Transverse colon (tissue), 4 donors: Measurements from ENCODE around the gene BOD1. TPM values are rescaled to one million over a fixed set of nuclear protein-coding genes. Genes with fewer than 3 reads are reported as not detected.

Source experiments
- DNase-seq: peaks from one replicate; pipeline ENCODE4 v3.0.0-alpha.2; 2019
- H3K27ac ChIP-seq, 4 donors: fragments of 200-600 bp; sonication (generic); 2 replicates each; pipeline ENCODE4 v1.5.1; 2016 to 2018; ENCODE audit warnings: inconsistent platforms in 4 of 4
- H3K27me3 ChIP-seq: fragments of 200-600 bp; sonication (generic); 2 replicates; pipeline ENCODE4 v1.5.1; 2017; ENCODE audit warnings: inconsistent platforms
- H3K36me3 ChIP-seq, 4 donors: fragments of 200-600 bp; sonication (generic); 2 replicates each; pipeline ENCODE4 v1.5.1; 2017 to 2019; ENCODE audit warnings: inconsistent platforms in 4 of 4
- H3K4me1 ChIP-seq, 4 donors: fragments of 200-600 bp; sonication (generic); 2 replicates each; pipeline ENCODE4 v1.5.1; 2017 to 2020; ENCODE audit warnings: inconsistent platforms in 4 of 4
- H3K4me3 ChIP-seq, 4 donors: fragments of 200-600 bp; sonication (generic); 1 replicate in 1 of 4; 2 replicates in 3 of 4; pipeline versions ENCODE4 v1.5.1 to v1.6.1; 2017 to 2019; ENCODE audit warnings: inconsistent platforms in 4 of 4
- H3K9me3 ChIP-seq, 2 donors: fragments of 200-600 bp; sonication (generic); 2 replicates each; pipeline ENCODE4 v1.5.1; 2017 to 2019; ENCODE audit warnings: inconsistent platforms in 2 of 2
- EP300 ChIP-seq: sonication (generic); formaldehyde crosslinking; IDR thresholded peaks from one replicate; pipeline ENCODE4 v1.6.1; 2017; ENCODE audit warnings: antibody characterized with exemption, low read depth
- POLR2A ChIP-seq: fragments of 450-650 bp; IDR thresholded peaks from one replicate; pipeline ENCODE4 v1.6.1; 2016; ENCODE audit warnings: antibody characterized with exemption, mild to moderate bottlenecking, moderate library complexity
- POLR2AphosphoS5 ChIP-seq, 3 donors: sonication (generic); formaldehyde crosslinking; IDR thresholded peaks; one replicate each; pipeline ENCODE4 v1.6.1; 2016; ENCODE audit warnings: antibody characterized with exemption in 3 of 3
- WGBS, 2 donors: methylation state at CpG; one replicate each; pipeline ENCODE4 v1.1.5; 2018; ENCODE audit warnings: low coverage in 1 of 2; 5-methylcytosine and 5-hydroxymethylcytosine counted together
- in situ Hi-C, 4 donors: fragments of 200-750 bp; cut with MboI; loops; one replicate each; pipeline versions ENCODE4 v1.15.0 to v1.15.1; 2017; ENCODE audit warnings: low sequenced_read_pairs in 3 of 4, low pct_ligation_motif_present in 1 of 4, low pct_unique_long_range_greater_than_20kb in 1 of 4
- intact Hi-C: fragments of 100-400 bp; cut with DNase I; formaldehyde crosslinking; loops from one replicate; pipeline ENCODE4 v1.15.1; 2023; ENCODE audit warnings: low total_unique reads
- total RNA-seq, 4 donors: library from RNA; depleted of rRNA; stranded (reverse); fragments of >200 nt; gene quantifications; one replicate each; pipeline ENCODE4 v1.1.0, GENCODE V29; 2016
- TF ChIP-seq, protein P1 (sequence below), 5 experiments: fragments of 200-600 bp in 3 of 5; fragments of 450-650 bp in 2 of 5; sonication (generic) in 3 of 5; IDR thresholded peaks; 1 replicate in 2 of 5; 2 replicates in 3 of 5; pipeline ENCODE4 v1.5.1; 2016 to 2017; ENCODE audit warnings: antibody characterized with exemption in 5 of 5, inconsistent platforms in 3 of 5, mild to moderate bottlenecking in 2 of 5, moderate library complexity in 1 of 5

BOD1 gene
- total RNA-seq, 4 donors from 2014 or later = 5.6 to 38.6 (median 26.7) TPM

DNA sequence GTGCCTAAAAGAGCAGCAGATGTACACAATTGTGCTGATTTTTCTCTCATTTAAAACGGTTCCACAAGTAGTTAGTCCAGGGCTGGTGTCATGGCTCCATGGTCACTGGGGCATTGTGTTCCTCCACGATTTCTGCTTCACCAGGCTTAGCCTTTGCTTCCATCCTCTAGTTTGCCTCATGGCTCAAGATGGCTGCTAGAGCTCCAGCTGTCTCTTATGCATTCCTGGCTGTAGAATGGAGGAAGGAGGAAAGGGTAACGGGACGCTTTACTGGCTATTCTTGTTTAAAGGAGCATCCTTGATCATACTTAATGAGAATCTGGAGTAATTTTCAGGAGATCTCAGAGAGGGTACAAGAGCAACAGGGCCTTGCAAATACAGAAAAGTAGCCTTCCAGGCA, 47.7 kb downstream of the BOD1 start:
- intact Hi-C loops = no loop called here
- Histone ChIP-seq H3K4me3 (no peak overlapping the region), H3K27me3 (peaks cover 8% of the 10 kb centered on the region), H3K36me3 (no peaks in the 10 kb centered on the region), H3K9me3 (no peaks in the 10 kb centered on the region), H3K27ac (no peak overlapping the region), H3K4me1 (peaks cover 0 to 7% (median 2%) of the 10 kb centered on the region in 4 donors)
- WGBS, 2 donors = 84 to 93% methylated on average over 4 of the region's 4 CpGs
- no peak for TF ChIP-seq POLR2AphosphoS5 (IDR thresholded peaks at IDR 0.05)
- no peak for TF ChIP-seq POLR2A
- TF ChIP-seq, protein P1, sequence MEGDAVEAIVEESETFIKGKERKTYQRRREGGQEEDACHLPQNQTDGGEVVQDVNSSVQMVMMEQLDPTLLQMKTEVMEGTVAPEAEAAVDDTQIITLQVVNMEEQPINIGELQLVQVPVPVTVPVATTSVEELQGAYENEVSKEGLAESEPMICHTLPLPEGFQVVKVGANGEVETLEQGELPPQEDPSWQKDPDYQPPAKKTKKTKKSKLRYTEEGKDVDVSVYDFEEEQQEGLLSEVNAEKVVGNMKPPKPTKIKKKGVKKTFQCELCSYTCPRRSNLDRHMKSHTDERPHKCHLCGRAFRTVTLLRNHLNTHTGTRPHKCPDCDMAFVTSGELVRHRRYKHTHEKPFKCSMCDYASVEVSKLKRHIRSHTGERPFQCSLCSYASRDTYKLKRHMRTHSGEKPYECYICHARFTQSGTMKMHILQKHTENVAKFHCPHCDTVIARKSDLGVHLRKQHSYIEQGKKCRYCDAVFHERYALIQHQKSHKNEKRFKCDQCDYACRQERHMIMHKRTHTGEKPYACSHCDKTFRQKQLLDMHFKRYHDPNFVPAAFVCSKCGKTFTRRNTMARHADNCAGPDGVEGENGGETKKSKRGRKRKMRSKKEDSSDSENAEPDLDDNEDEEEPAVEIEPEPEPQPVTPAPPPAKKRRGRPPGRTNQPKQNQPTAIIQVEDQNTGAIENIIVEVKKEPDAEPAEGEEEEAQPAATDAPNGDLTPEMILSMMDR (IDR thresholded peaks at IDR 0.05) = no peak
- no peak for TF ChIP-seq EP300
- DNase-seq = no peak
- in situ Hi-C loops = loop anchor here in 2 of 4 donors (10.0 to 25.0 kb wide), 2 partner anchors 256 to 274 kb away; no protein-coding TSS in a partner anchor

DNA sequence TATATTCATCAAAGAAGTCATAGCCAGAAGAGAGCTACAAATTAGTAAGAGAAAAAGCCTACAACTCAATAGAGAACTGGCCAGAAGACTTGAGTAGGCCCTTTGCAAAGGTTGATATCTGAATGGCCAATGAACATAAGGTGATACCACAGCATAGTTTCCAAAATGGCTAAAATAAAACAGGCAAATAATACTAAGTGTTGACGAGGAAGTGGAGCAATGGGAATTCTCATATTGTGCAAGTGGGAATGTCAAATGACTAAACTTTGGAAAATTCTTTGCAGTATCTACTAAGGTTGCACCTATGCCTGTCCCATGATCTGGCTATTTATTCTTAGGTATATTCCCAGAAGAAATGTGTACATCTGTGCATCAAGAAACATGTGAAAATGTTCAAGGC, 48.3 kb downstream of the BOD1 start:
- whole genome bisulfite sequencing, 2 donors = 85 to 100% methylated on average over 1 of the region's 1 CpG
- in situ Hi-C loops = loop anchor here in 2 of 4 donors (10.0 to 25.0 kb wide), 2 partner anchors 256 to 273 kb away; no protein-coding TSS in a partner anchor
- Histone ChIP-seq H3K27me3 (peaks cover 8% of the 10 kb centered on the region), H3K9me3 (no peaks in the 10 kb centered on the region), H3K36me3 (no peaks in the 10 kb centered on the region), H3K27ac (no peak overlapping the region), H3K4me1 (peaks cover 0 to 6% (median 2%) of the 10 kb centered on the region in 4 donors), H3K4me3 (no peak overlapping the region)
- intact Hi-C loops = no loop called here
- TF ChIP-seq POLR2AphosphoS5 (IDR thresholded peaks at IDR 0.05) (no peak), EP300 (no peak), POLR2A (no peak)
- TF ChIP-seq, protein P1 (IDR thresholded peaks at IDR 0.05) = no peak
- DNase-seq = no peak

DNA sequence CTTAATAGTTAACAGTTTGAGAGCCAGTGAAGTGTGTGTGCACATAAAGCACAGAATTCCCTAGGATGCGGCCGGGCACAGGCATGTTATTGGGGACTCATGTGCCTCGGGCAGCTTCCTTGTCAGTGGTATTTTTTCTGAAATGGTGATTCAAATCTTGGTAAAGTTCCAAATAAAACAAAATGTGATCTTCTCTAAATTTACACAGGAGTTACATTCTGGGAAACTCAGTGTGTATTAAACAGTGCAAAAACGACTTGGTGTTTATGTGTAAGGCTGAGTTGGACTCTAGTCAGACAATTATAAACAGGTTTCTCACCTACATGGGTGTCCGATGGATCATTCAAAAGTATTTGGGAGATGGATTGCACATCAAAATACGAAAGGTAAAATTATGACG, 48.9 kb downstream of the BOD1 start:
- intact Hi-C loops = no loop called here
- H3K9me3 ChIP-seq = no peaks in the 10 kb centered on the region
- H3K27ac ChIP-seq = no peak overlapping the region
- peaks cover 4% of the 10 kb centered on the region for H3K27me3 ChIP-seq
- 58 to 65% methylated on average over 7 of the region's 7 CpGs for WGBS, 2 donors
- no peaks in the 10 kb centered on the region for H3K36me3 ChIP-seq
- no peak overlapping the region for H3K4me3 ChIP-seq
- in situ Hi-C loops = loop anchor here in 2 of 4 donors (10.0 to 25.0 kb wide), 2 partner anchors 255 to 273 kb away; no protein-coding TSS in a partner anchor
- H3K4me1 ChIP-seq = peaks cover 0 to under 1% (median under 1%) of the 10 kb centered on the region in 4 donors
- no peak for DNase-seq
- TF ChIP-seq EP300 = no peak
- TF ChIP-seq, protein P1 (IDR thresholded peaks at IDR 0.05) = no peak
- TF ChIP-seq POLR2AphosphoS5 (IDR thresholded peaks at IDR 0.05) = no peak
- no peak for TF ChIP-seq POLR2A

DNA sequence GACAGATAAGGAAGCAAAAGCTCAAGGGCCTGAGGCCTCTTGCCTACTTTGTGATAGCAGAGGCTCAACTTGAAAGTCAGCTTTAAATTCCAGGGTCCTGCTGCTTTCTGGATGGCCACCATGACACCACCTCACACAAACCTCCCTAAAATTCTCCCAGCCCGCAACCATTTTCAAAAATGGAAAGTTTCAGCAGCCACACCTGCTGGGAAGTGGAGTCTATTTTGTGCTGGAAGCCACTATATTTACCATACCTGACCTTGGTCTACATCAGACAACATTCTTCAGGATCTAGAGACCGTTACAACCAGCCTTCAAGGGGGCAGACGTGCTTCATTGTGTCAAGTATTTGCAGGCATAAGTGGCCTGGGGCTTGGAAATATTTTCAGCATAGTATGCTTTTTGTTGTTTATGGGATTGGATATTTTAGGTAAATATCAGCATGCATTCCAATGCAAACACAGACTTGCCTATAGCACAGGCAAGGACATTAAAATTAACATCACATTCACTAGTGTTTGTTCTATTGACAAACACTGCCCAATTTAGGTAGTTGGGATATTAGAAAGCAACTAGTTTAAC, 50.9 kb downstream of the BOD1 start:
- intact Hi-C loops = no loop called here
- Histone ChIP-seq H3K27ac (no peak overlapping the region), H3K9me3 (no peaks in the 10 kb centered on the region), H3K4me3 (no peak overlapping the region), H3K27me3 (no peaks in the 10 kb centered on the region), H3K36me3 (no peaks in the 10 kb centered on the region), H3K4me1 (no peaks in the 10 kb centered on the region)
- no peak for DNase-seq
- in situ Hi-C loops = loop anchor here in 2 of 4 donors (10.0 to 25.0 kb wide), 2 partner anchors 253 to 271 kb away; no protein-coding TSS in a partner anchor
- WGBS, 2 donors = 75% methylated on average over 3 of the region's 3 CpGs; no CpG with 5 or more reads in 1 of the 2 donors
- TF ChIP-seq POLR2AphosphoS5 (IDR thresholded peaks at IDR 0.05) = no peak
- TF ChIP-seq POLR2A = no peak
- TF ChIP-seq EP300 = no peak
- TF ChIP-seq, protein P1 (IDR thresholded peaks at IDR 0.05) = no peak
